Stimulated activated CD4-positive, alpha-beta T cell treated with anti-CD3 and anti-CD28 coated beads, TNF-alpha, amount 100 ng/mL, for 24 hours (primary cell): ENCODE data around the gene TSSK6.

ENCODE experiments used
- DNase-seq, 3 experiments: peaks; one replicate each; pipeline ENCODE4 v3.0.0-alpha.2; 2020; ENCODE audit warnings: low read depth in 3 of 3

The TSSK6 gene

GRCh38 chr19:19514881-19515641 lies at the start of gene TSSK6:
TSS of gene TSSK6 (minus strand) at chr19:19515548. CDS start at chr19:19515427, 121 bp downstream.
- DNase-seq: no peak

DNA sequence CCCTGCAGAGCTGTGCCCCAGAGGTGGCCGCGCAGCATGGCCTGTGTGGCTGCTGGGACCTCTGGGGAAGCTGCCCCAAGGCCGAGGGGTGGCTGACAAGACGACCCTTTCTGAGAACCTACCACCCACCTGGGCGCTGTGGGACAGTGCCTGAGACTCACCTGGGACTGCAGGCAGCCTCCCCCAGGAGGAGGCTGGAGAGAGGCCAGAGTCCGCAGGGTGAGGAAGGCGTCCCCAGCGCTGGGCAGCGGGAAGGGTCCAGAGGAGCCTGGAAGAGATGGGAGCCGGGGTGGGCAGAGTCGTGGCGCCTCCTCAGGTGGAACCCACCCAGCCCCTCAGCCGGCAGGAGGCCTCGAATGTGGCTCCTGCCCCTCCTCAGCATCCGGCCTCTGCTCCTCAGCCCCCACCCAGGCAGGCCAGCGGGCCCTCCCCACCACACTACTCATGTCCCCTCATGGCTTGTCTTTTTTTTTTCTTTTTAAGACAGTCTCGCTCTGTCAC lies 48.0 kb upstream of the TSSK6 start:
- DNase-seq: no peak

- peak in 1 of 3 experiments; percentile 29 for DNase-seq
Measured at GRCh38 chr19:19562665-19563347, 47.5 kb upstream of the TSSK6 start.

DNA sequence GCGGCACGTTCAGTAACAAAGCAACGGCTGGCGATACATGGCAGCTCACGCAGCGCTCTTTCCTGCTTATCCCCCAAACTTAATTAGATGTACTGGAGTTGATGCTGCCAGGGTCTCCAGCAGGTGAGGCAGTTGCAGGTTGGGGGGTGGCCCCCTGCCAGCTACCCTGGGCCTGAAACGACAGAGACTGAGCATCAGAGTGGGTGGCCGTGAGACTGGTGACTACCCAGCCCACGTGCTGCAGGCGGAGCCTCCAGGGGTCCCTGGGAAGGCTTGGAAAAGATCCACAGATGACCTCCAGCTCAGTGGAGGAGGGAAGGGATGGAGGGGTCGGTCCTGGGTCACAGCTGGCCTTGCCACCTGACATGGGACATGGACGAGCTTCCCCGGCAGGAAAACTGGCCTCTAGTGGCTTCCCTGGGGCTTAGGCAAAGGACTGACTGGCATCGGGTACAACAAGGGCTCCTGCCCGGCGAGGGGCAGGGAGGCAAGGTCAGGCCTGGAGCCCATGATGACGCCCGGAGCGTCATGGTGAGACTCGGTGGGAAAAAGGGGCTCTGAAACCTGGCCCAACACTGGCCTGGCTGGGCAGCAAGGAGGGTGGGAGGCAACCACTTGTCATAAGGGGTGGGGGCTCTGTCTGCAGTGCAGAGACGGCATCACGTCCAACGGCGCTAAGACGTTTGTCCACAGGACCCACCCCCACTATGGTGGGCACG lies 46.8 kb upstream of the TSSK6 start:
- no peak for DNase-seq

DNA sequence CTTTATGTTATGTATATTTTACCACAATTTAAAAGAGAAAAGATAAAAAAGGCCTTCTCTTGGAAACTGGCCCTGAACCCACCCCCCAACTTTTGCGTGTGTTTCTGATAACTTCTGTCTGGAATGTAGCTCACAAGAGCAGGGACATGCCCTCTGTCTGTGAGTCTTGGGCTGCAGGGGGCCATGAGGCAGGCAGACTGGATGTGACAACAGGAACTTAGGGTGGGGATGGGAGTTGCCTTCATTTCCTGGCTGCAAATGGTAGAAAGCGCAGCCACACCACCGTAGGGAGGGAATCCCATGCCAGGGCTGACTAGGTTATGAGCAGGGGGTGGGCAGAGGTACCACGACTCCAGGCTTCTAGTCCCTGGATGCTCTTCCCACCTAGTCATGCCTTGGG lies 44.6 kb upstream of the TSSK6 start:
- DNase-seq: no peak

DNA sequence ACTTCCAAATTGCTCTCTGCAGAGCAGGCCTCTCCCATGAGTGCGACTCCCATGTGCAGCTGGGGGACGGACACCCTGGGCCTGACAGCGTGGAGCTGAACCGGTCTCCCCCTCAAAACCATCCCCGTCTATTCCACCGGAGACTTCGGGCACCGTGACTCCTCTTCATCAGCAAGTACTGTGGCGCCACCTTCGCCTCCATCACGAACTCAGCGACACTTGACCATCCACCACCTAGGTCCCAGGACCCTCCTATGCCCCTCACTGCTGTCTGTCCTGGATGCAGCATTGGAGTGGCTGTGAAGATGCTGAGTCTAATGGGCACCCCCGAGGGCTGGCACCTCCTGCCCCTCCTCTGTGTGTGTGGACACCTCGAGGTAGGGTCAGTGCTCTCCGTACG lies 43.3 kb upstream of the TSSK6 start:
- no peak for DNase-seq

DNA sequence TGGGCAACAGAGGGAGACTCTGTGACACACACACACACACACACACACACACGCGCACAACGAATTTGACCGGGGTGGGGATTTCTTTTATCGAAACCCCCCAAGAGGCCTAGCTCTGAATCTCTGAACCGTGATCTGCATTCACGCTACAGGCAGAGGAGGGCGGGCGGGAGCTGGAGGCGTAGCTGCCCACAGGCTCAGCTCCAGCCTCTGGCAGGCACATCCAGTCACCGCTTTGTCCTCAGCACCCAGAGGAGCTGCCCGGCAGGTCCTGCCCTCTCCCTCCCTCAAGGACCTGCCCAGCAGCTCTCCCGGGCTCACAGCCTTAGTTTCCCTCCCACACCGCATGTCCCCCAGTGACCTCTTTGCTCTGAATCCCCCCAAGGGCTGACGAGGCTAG lies 42.7 kb upstream of the TSSK6 start:
- no peak for DNase-seq

DNA sequence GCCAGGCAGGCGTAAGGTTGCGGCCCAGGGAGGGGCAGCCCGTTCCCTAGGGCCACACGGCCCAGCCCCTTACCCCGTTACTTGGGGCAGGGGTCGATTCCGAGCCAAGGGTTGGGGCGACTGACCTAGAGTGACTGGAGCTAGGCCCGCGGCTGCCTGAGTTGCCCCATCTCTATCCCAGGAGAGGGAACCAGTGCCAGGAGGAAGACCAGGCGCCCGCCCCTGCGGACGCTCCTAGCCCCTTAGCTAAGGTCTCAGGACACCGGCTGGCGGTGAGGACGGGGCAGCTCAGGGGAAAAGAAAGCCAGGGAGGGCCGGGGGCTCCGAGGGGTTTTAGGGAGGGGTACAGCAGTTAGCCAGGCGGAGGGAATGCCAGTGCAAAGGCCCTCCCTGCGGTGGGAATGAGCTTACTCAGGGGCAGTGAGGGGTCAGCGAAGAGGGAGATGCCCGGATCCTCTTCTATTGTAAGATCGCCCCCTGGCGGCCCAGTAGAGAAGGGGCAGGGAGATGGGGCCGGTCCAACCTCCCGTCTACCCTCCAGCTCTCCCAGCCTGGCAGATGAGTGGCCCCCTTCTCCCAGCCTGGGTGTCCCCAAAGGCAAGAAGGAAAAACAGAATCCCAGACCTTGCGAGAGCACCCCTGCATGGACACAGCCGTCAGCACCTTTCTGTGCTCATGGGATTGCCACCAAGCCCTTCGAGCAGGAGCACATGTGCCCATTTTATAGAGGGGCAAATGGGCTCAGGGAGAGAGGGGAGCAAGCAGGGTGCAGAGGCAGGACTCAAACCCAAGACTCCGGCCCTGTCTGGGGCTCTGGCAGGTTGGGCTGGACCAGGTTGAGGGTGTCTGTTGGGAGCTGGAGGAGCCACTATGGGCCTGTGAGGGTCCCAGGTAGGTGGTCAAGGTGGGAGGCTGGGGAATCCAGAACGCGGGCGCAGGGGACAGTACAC lies 39.0 kb upstream of the TSSK6 start:
- DNase-seq: peak; percentile 34 to 58 (median 43)

DNA sequence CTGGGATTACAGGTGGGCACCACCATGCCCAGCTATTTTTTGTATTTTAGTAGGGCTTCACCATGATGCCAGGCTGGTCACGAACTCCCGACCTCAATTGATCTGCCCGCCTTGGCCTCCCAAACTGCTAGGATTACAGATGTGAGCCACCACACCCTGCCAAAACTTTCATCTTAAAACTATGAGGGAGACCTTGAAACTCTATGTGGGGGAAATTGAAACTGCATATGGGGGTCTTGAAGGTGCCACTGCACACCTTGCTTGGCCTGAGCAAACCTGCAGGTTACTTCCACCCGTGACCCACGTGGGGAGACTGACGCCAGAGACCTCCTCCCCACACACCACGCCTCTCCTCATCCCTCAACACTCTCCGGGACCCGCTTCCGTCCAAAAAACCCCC lies 38.3 kb upstream of the TSSK6 start:
- DNase-seq: no peak

GRCh38 chr19:19552798-19553197 lies 37.5 kb upstream of the TSSK6 start:
- DNase-seq: peak in 1 of 3 experiments; percentile 30

DNA sequence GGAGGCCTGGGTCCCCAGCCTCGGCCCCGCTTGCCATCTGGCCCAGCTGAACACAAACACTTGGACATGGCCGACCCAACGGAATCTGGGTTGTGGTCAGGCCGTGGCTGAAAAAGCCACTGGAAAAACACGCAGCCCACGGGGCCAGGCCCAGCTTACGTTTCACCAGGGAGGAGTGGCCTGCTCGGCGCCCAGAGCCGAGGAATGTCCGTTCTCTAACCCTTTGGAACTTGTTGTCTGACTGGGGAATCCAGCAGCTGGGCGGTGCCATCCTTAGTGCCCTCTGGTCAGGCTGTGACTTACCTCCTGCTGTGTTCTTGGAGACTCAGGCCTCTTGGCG lies 36.5 kb upstream of the TSSK6 start:
- DNase-seq: no peak

DNA sequence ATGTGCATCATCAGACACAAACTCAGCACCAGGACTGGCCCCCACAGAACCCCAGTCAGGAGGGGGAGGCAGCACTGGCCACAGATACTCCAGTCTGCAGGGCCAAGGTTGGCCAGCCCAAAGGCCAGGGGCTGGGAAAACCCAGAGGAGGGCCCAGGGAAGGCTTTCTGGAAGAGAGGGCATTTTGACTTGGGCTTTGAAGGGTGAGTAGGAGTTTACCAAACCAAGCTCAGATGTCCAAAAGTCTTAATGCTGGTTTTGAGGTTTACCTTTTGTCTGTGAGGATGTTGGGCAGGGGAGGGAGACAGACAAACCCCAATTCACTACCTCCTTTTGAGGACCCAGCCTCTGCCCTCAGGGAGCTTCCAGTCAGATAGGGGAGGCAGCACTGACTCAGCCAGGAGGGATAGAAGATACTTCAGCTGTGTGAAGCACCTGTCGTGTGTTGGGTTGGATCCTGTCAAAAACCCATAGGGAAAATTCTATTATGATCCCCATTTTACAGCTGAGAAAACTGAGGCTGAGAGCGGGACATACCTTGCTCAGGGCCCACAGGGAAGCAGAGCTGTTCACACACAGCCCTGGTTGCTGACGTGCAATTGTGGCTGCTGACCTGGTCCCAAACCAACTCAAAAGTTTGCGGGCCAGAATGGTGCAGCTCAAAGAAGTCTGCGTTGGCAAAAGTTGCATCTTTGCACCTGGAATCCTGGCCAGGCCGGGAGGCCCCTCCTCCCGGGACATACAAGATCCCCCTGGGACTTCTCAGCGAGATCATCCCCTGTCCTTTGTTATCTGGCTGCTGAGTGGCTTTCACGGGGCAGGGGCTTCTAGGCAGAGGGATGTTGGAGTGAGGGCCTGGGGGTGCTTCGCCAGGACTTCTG lies 35.9 kb upstream of the TSSK6 start:
- DNase-seq: no peak

GRCh38 chr19:19550485-19550929 lies 35.2 kb upstream of the TSSK6 start:
- DNase-seq: no peak

GRCh38 chr19:19549804-19550464 lies 34.6 kb upstream of the TSSK6 start:
- DNase-seq: no peak

DNA sequence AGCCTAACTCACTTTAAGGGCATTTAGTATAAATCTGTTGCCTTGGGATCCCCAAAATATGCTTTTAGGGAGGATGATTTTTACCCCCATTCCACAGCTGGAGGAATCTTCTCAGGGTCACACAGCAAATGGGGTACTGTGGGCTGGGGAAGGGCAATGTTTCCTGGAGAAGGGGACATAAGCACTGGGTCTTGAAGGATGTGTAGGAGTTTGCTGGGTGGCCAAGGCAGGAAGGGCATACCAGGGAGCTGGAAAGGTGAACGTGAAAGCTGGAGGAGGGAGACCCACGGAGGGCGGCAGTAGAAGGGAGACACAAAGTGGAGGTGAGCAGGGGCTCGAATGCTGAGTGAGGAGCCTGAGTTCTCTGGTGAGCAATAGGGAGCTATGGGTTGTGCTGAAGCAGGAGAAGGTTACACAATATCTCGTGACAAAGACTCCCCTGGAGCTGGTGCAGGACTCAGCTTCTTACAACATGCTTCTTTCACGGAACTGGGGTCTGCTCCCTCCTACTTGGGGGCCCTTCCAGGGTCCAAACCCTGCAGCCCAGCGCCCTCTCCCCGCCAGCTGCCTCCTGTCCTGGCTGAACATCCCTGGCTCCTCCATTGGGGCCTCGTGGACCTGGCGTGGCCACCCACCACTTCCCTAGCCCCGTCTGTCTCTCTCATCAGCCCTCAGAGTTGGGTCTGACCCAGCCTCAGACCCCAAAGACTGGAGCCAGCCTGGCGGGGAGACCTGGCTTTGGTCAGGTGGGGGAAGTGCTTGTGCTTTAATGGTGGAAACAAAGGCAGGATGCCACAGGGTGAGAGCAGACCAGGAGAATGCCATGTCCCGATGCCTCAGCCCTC lies 33.8 kb upstream of the TSSK6 start:
- DNase-seq: no peak

GRCh38 chr19:19547674-19548336 lies 32.5 kb upstream of the TSSK6 start:
- DNase-seq: no peak

DNA sequence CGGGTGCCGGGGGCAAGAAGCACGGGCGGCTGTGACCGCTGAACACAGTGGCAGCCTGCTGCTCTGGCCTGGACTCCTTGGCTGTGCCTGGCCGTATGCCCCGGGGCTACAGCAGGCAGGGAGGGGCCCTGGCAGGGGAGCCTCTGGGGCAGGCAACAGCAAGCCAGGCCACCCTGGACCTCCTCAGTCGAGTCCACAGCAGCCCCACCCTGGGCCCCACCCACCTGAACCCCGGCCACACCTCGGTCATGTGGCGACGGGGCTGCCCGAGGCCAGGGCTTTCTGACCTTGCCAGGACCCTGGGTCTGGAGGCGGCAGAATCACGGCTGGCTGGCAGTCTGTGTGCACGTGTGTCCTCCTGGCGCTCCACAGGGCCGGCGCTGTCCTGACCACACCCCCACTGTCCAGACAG lies 31.4 kb upstream of the TSSK6 start:
- no peak for DNase-seq

- DNase-seq: no peak
Measured at GRCh38 chr19:19545707-19546106, 30.4 kb upstream of the TSSK6 start.
